Loucy (cell line): ENCODE results near the gene TCEAL1.

Source experiments
- EZH2phosphoT487 ChIP-seq: fragments of 200-600 bp; IDR thresholded peaks from 2 replicates; pipeline ENCODE4 v1.6.1; 2018; ENCODE audit warnings: antibody characterized with exemption, mild to moderate bottlenecking, moderate library complexity, borderline replicate concordance
- TF ChIP-seq, protein P1 (sequence below): fragments of 200-600 bp; sonication (generic); conservative IDR thresholded peaks from 2 replicates; pipeline ENCODE4 v1.5.1; 2014; ENCODE audit warnings: mild to moderate bottlenecking, antibody characterized with exemption, low read length

DNA sequence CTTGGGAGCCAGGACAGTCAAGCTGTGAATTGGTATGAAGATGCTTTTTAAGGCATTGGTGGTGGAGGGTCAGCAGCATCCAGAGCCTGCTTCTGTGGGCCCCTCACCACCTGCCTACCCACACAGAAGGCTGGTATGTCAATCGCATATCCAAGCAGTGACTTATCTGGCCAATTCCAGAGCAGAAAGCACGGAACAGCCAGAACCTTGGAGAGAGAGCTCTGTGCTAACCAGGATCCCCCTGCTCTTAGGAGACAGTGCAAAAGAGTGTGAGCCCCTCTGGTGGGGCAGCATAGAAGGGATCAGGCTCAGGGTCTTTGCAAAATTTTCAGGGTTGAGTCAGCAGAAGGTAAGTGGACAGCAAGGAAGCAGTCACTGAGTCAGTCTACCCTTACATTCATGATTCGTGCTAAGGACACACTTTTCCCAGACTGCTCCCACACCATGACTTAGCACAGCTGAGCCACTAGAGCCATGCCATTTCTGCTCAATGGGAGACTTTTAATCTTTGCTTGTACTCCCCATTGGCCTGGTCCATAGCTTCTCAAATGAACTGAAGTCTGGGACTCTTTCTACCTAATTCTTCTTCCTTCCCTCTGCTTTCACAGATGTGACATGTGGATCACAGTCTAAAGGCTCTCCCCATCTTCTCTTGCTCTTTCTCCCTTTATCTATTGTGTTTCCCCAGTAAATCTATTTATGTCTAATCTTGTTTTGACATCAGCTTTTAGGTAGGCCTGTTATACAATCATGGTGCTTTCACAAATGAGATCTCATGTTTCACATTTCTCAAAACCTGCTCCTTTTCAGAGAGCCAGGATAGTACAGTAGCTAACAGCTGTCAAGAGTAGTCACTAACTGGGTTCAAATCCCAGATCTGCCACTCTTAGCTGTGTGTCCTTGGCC is 37.7 kb downstream of the TCEAL1 start:
- TF ChIP-seq, protein P1, sequence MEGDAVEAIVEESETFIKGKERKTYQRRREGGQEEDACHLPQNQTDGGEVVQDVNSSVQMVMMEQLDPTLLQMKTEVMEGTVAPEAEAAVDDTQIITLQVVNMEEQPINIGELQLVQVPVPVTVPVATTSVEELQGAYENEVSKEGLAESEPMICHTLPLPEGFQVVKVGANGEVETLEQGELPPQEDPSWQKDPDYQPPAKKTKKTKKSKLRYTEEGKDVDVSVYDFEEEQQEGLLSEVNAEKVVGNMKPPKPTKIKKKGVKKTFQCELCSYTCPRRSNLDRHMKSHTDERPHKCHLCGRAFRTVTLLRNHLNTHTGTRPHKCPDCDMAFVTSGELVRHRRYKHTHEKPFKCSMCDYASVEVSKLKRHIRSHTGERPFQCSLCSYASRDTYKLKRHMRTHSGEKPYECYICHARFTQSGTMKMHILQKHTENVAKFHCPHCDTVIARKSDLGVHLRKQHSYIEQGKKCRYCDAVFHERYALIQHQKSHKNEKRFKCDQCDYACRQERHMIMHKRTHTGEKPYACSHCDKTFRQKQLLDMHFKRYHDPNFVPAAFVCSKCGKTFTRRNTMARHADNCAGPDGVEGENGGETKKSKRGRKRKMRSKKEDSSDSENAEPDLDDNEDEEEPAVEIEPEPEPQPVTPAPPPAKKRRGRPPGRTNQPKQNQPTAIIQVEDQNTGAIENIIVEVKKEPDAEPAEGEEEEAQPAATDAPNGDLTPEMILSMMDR: no peak
- TF ChIP-seq EZH2phosphoT487: no peak
